IPS-18c (cell line): ENCODE measurements around the gene PELI2.
"Not testable (repeated sequence)": the region's sequence is repeated elsewhere in the genome, so short reads cannot be mapped to it uniquely, and the experiment has no call there.

ENCODE experiments used
- H3K4me3 ChIP-seq: 2 replicates; pipeline ENCODE4 v1.7.0; 2013; ENCODE audit warnings: low read depth, mild to moderate bottlenecking, low read length, moderate library complexity; ENCODE audit not compliant: insufficient read depth
- H3K9me3 ChIP-seq: one replicate; pipeline ENCODE4 v1.6.1; 2013; ENCODE audit warnings: mild to moderate bottlenecking, low read length, moderate library complexity; ENCODE audit not compliant: control insufficient read depth, insufficient read depth

The PELI2 gene

DNA sequence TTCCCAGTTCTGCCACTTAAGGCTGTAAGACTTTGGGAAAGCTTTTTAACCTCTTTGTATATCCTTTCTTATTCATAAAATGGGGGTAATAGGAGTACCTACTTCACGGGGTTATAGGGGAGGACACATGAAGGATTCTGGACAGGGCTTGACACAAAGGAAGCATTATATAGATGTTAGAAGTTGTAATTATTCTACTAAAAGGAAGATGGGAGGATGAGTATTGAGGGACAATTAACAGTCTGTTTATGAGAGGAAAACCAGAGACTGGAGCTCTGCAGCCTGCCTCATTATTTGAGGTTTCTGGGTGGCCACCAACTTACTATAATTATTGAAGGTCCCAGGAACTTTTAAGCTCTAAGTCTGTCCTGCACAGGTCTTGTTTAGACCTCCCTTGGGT, 34.0 kb downstream of the PELI2 start:
- Histone ChIP-seq H3K4me3 (no peak overlapping the region), H3K9me3 (no peaks in the 10 kb centered on the region)

- H3K4me3 ChIP-seq = no peak overlapping the region
- H3K9me3 ChIP-seq = no peaks in the 10 kb centered on the region
Observed at GRCh38 chr14:56153267-56153666, 35.1 kb downstream of the PELI2 start.

DNA sequence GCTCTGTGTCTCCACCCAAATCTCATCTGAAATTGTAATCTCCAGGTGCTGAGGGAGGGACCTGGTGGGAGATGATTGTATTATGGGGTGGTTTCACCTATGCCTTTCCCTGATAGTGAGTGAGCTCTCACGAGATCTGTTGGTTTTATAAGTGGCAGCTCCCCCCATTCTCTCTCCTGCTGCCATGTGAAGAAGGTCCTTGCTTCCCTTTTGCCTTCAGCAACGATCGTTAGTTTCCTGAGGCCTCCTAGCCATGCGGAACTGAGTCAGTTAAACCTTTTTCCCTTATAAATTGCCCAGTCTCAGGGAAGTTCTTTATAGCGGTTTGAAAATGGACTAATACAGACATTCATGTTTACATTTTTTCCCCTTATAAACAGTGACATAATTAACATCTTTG, 36.1 kb downstream of the PELI2 start:
- no peak overlapping the region for H3K4me3 ChIP-seq
- no peaks in the 10 kb centered on the region for H3K9me3 ChIP-seq

GRCh38 chr14:56156096-56156495, 37.9 kb downstream of the PELI2 start:
- no peak overlapping the region for H3K4me3 ChIP-seq
- H3K9me3 ChIP-seq = no peaks in the 10 kb centered on the region

- H3K4me3 ChIP-seq = no peak overlapping the region
- H3K9me3 ChIP-seq = no peaks in the 10 kb centered on the region
Observed at GRCh38 chr14:56159066-56159465, 40.9 kb downstream of the PELI2 start.

GRCh38 chr14:56160088-56160487, 41.9 kb downstream of the PELI2 start:
- no peak overlapping the region for H3K4me3 ChIP-seq
- H3K9me3 ChIP-seq = no peaks in the 10 kb centered on the region

DNA sequence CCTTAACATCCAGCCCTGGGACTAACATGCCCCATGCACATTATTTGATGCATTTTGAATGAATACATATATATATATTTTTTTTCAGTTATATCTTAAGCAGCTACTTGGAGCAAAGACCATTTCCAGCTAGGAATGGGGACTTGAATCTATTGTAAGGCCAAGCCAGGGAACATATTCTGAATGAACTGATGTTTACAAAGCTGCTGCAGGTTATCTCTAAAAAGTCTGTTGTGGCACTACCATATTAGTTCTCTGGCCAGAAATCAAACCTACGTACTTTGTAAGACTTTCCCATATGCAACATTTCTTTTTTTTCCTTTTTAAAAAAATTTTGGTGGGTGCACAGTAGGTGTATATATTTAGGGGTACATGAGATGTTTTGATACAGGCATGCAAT, 43.4 kb downstream of the PELI2 start:
- H3K9me3 ChIP-seq = no peaks in the 10 kb centered on the region
- H3K4me3 ChIP-seq = no peak overlapping the region

DNA sequence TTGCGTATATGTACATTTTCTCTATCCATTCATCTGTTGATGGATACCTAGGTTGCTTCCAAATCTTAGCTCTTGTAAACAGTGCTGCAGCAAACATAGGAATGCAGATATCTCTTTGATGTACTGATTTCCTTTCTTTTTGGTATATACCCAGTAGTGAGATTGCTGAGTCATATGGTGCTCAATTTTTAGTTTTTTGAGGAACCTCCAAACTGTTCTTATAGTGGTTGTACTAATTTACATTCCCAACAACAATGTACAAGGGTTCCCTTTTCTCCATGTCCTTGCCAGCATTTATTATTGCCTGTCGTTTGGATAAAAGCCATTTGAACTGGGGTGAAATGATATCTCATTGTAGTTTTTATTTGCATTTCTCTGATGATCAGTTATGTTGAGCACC, 44.3 kb downstream of the PELI2 start:
- Histone ChIP-seq H3K9me3 (no peaks in the 10 kb centered on the region), H3K4me3 (no peak overlapping the region)

DNA sequence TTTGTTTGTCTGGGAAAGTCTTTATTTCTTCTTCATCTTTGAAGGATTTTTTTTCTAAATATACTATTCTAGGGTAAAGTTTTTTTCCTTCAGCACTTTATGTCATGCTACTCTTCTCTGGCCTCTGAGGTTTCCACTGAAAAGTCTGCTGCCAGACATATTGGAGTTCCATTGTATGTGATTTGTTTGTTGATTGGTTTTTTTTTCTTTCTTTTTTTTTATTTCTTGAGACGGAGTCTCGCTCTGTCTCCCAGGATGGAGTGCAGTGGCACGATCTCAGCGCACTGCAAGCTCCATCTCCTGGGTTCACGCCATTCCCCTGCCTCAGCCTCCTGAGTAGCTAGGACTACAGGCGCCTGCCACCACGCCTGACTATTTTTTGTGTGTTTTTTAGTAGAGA, 48.4 kb downstream of the PELI2 start:
- not testable (repeated sequence) for H3K4me3 ChIP-seq, H3K9me3 ChIP-seq

DNA sequence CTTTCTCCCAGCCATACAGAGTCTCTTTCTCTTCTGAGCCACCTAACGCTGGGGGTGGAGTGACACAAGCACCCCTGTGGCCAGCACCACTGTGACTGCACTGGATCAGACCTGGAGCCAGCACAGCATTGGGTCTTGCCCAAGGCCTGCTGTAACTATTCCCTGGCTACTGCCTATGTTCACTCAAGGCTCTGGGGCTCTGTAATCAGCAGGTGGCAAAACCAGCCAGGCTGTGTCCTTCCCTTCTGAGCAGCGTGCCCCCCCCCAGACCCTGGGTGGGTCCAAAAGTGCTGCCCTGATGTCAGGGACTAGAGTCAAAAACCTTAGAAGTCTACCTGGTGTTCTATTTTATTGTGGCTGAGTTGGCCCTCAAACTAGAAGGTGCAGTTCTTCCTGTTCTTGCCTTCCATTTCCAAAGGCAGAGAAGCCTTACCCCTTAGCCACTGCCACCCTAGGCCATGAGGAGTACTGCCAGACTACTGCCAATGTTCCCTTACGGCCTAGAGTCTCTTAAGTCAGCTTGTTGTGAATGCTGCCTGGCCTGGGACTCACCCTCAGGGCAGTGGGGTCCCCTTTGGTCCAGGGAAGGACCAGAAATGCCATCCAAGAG, 49.9 kb downstream of the PELI2 start:
- H3K9me3 ChIP-seq = no peaks in the 10 kb centered on the region

DNA sequence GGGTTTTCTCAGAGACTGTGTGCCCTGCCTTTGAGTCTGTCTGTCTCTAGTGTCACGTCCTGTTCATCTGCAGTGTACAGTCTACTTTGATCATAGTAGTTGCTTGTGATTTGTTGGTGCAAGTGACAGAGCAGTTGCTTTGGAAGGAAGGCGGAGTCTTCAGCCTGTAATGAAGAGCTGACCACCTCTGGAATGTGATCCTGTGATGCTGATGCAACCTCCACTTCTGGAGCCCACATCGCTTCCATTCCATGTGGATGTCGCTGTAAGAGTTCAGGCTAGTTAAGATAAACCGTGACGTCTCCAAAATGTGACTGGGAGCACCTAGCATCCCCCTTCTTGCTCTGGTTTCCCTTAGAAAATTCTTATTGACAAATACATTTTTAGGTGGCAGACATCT, 51.8 kb downstream of the PELI2 start:
- Histone ChIP-seq H3K4me3 (no peak overlapping the region), H3K9me3 (no peaks in the 10 kb centered on the region)

More for the DNA sequence above, 49.9 kb downstream of the PELI2 start:
- H3K4me3 ChIP-seq = no peak overlapping the region

DNA sequence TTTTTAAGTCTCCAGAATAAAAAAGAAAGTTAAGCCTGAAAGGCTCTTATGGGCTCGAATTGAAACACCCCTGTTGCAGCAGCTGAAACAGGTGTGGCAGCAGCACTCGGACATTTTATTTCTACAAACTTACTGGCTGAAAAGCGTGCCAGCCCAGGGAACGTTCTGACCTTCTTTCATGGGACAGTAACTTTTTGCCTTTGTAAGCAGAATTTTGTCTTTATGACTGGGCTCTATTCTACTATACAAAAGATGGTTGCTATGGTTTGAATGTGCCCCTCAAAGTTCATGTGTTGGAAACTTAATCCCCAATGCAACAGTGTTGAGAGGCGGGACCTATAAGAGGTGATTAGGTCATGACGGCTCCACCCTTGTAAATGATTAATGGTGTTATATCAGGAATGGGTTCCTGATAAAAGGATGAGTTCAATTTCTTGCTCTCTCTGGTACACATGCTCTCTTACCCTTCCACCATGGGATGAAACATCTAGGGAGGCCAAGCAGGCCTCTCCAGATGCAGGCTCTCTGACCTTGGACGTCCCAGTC, 52.7 kb downstream of the PELI2 start:
- Histone ChIP-seq H3K4me3 (no peak overlapping the region), H3K9me3 (no peaks in the 10 kb centered on the region)

DNA sequence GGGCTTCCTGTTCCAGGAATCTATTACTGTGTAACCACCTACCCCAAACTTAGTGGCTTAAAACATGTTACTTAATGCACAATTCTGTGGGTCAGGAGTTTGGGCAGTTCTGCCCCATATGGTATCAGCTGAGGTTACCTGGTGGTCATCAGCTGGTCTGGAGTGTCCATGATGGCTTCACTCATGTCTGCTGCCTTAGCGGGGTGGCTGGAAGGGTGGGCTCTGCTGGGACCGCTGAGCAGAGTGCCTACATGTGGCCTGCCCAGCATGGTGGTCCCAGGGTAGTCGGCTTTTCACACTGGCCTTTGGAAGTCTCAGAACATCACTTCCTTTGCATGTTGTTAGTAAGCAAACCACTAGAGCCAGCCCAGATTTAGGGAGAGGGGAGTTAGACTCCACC, 53.9 kb downstream of the PELI2 start:
- Histone ChIP-seq H3K4me3 (no peak overlapping the region), H3K9me3 (no peaks in the 10 kb centered on the region)

GRCh38 chr14:56172571-56172971, 54.4 kb downstream of the PELI2 start:
- no peaks in the 10 kb centered on the region for H3K9me3 ChIP-seq
- no peak overlapping the region for H3K4me3 ChIP-seq

- Histone ChIP-seq H3K9me3 (no peaks in the 10 kb centered on the region), H3K4me3 (no peak overlapping the region)
Observed at GRCh38 chr14:56173365-56173922, 55.2 kb downstream of the PELI2 start.

DNA sequence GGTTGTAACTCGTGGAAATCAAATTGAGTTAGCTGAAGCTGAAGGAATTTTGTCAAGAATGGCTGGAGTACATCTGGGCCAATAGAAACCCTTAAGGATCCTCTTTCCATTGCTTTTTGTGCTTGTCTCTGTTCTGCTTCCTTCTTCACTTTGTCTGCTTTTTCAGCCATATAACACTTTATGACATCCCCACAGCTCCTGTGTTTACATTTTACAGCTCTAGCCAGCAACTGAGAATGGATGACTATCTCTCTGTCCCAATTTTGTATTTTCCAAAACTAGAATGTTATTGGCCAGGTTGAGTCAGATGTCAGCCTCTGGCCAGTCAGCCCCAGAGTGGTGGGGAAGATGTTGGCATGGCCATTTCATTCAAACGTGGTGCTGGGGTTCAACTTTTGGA, 57.6 kb downstream of the PELI2 start:
- Histone ChIP-seq H3K4me3 (no peak overlapping the region), H3K9me3 (no peaks in the 10 kb centered on the region)

- no peaks in the 10 kb centered on the region for H3K9me3 ChIP-seq
- H3K4me3 ChIP-seq = no peak overlapping the region
Observed at GRCh38 chr14:56176530-56176929, 58.3 kb downstream of the PELI2 start.

GRCh38 chr14:56177036-56177435, 58.8 kb downstream of the PELI2 start:
- Histone ChIP-seq H3K9me3 (no peaks in the 10 kb centered on the region), H3K4me3 (no peak overlapping the region)
